Activated T-helper 2 cell treated with anti-CD3 and anti-CD28 coated beads, Interferon-gamma antibody, Interleukin-2, Interleukin-4, amounts not matched to agents 10 μg/mL and 5 μg/mL and 100 μg/mL, durations not matched to agents 14 hours and 24 hours and 36 hours (primary cell): ENCODE measurements around the gene PRR23A. TPM values are rescaled to one million over a fixed set of nuclear protein-coding genes. Genes with fewer than 3 reads are reported as not detected.
"Not testable (repeated sequence)": the region's sequence is repeated elsewhere in the genome, so short reads cannot be mapped to it uniquely, and the experiment has no call there.

Experiments
- DNase-seq: peaks from one replicate; pipeline ENCODE4 v3.0.0; 2021; ENCODE audit warnings: low spot score
- H3K27ac Mint-ChIP-seq: one replicate; pipeline ENCODE4 v1.8.0; 2021; ENCODE audit warnings: mixed read lengths
- H3K27me3 Mint-ChIP-seq: one replicate; pipeline ENCODE4 v1.8.0; 2021; ENCODE audit warnings: low read depth, mixed read lengths
- H3K36me3 Mint-ChIP-seq: one replicate; pipeline ENCODE4 v1.8.0; 2021; ENCODE audit warnings: low read depth, mixed read lengths
- H3K4me1 Mint-ChIP-seq: one replicate; pipeline ENCODE4 v1.8.0; 2021; ENCODE audit warnings: low read depth, mixed read lengths
- H3K4me3 Mint-ChIP-seq: one replicate; pipeline ENCODE4 v1.8.0; 2021; ENCODE audit warnings: low read depth, mild to moderate bottlenecking, moderate library complexity, mixed read lengths
- H3K9me3 Mint-ChIP-seq: one replicate; pipeline ENCODE4 v1.8.0; 2021; ENCODE audit warnings: mixed read lengths
- intact Hi-C: fragments of 100-400 bp; cut with micrococcal nuclease; formaldehyde crosslinking; loops from one replicate; pipeline ENCODE4 v1.15.1; 2023
- total RNA-seq: library from RNA; stranded (reverse); gene quantifications from 2 replicates; pipeline ENCODE4 v1.2.3, GENCODE V29; 2022

PRR23A gene
- not detected in 2 replicates for total RNA-seq

DNA sequence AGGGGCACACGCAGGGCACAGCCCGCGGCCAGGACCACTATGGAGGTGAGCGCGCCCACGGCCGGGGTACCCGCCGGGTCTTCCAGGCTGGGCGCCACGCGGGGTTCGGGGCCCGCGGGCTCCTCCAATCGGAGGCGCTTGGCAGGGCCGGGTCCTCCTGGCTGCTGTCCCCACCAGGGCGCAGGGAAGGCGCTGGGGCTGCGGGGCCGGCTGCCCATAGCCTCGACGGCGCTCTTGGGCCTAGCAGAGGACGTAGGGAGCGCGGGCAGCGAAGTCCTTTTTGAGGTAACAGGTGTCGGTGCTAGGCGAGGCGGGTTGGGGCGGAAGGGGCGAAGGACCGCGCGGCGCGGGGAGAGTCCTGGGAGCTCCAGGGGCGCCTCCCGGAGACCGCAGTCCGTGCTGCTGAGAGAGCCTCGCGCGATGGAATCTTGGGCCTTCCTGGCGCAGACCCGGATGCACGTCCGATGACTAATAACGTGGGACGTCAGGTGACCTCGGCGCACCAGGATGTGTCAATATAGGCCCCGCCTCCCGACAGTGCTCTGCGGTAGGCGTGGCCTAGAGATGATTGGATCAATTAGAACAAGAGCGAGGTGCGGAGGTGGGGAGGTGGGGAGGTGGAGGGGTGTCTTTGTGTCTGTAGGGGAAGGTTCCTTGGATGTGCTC, at the start of gene PRR23A:
TSS of gene PRR23A (minus strand) at position 218 of the 666 bp plus-strand sequence. CDS start at position 218, 0 bp downstream.
- intact Hi-C loops, result no loop called here
- DNase-seq, result no peak
- H3K4me1 Mint-ChIP-seq, result no peaks in the 10 kb centered on the region
- H3K27me3 Mint-ChIP-seq, result no peaks in the 10 kb centered on the region
- no peaks in the 10 kb centered on the region for H3K36me3 Mint-ChIP-seq
- H3K4me3 Mint-ChIP-seq, result no peak within 1 kb of the TSS
- H3K27ac Mint-ChIP-seq, result no peak within 1 kb of the TSS
- peaks cover 16% of the 10 kb centered on the region for H3K9me3 Mint-ChIP-seq

DNA sequence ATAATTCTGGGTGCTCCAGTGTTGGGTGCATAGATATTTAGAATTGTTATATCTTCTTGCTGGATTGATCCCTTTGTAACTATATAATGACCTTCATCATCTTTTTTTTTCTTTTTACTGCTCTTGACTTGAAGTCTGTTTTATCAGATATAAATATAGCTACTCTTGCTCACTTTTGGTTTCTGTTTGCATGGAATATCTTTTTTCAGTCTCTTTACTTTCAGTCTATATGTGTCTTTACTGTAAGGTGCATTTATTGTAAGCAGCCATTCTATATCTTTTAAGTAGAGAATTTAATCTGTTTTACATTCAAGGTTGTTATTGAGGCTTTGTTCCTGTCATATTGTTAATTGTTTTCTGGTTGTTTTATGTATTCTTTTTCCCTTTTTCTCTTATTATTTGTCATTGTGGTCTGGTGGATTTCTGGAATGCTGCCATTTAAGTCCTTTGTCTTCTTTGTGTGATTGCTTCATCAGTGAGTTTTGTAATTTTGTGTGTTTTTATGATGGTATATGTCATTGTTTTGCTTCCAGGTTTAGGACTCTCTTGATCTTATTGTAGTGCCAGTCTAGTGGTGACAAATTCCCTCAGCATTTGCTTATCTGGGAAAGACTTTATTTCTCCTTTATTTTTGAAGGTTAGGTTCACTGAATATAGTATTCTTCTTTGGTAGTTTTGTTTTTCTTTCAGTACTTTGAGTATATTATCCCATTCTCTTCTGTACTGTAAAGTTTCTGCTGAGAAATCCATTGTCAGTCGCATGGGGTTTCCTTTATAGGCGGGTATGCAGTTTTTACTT, 46.9 kb upstream of the PRR23A start:
- Mint-ChIP-seq H3K27ac (no peak overlapping the region), H3K9me3 (peaks cover 23% of the 10 kb centered on the region), H3K27me3 (no peaks in the 10 kb centered on the region), H3K4me1 (peaks cover 2% of the 10 kb centered on the region), H3K36me3 (no peaks in the 10 kb centered on the region), H3K4me3 (no peak overlapping the region)
- DNase-seq, result no peak
- intact Hi-C loops, result no loop called here

- Mint-ChIP-seq H3K27ac (no peak within 1 kb of the TSS), H3K4me1 (no peaks in the 10 kb centered on the region), H3K36me3 (no peaks in the 10 kb centered on the region), H3K9me3 (peaks cover 6% of the 10 kb centered on the region), H3K27me3 (no peaks in the 10 kb centered on the region), H3K4me3 (no peak within 1 kb of the TSS)
- no peak for DNase-seq
- intact Hi-C loops, result no loop called here
These were observed 38.5 kb upstream of the PRR23A start, which contains the start of gene PRR23C for GRCh38 chr3:139044366-139045210. Gene PRR23C, minus strand, starts transcription at chr3:139044892. Its CDS starts 272 bp downstream, at chr3:139044620.

DNA sequence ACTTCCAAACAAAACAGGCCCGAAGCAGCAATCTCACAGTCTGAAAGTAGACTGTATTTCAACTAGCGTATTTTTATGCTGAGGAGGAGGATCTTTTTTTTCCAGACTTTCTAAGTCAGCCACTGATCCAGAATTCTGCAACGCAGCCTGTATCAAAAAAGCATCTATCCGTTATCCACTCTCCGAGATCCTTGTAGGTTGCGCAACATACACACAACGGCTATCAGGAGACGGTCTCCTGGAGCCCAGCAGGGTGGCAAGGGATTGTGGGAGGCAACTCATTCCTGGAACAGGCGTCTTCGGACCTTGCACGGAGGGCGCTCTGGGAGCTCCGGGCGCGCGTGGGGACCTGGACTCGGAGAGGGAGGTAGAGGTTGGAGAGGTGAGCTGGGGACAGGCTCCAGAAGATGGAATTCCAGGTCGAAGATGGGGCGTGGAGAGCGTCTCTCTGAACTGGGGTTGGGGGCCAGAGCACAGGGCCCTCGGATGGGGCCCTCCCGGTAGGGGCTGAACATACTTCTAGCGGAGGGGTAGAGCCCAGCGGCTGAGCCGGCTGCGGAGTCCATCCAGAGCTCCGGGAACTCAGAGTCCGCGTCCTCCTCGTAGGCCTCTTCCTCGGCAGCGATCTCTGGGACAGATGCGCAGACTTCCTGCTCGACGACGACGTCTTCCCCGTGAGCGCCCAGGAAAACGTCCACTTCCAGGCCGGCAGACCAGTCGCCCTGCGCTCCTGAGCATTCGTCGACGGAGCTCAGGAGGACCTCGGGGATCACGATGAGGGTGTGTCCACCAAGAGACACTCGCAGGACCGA, 37.7 kb upstream of the PRR23A start:
- H3K27ac Mint-ChIP-seq, result no peak overlapping the region
- H3K36me3 Mint-ChIP-seq, result no peaks in the 10 kb centered on the region
- no peaks in the 10 kb centered on the region for H3K27me3 Mint-ChIP-seq
- H3K4me3 Mint-ChIP-seq, result no peak overlapping the region
- peaks cover 6% of the 10 kb centered on the region for H3K9me3 Mint-ChIP-seq
- no peaks in the 10 kb centered on the region for H3K4me1 Mint-ChIP-seq
- DNase-seq, result no peak
- intact Hi-C loops, result no loop called here

DNA sequence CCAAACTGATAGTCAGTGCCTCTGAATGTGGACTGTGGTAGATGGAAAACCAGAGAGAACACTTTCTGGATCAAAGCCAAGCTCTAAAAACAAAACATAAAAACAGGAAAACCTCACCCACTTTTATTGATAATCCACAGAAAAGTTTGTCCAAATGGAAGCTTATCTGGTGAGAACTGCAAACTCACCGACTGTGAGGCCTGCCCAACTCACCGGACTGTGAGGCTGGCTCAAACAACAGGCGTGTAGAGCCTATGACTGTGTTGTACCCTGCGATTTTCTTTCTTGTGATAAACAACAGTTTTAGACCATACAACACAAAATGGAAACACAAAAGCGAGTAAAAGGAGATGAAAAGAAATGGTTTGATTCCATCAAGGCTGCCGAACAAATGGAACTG, 31.4 kb upstream of the PRR23A start:
- Mint-ChIP-seq H3K9me3 (no peaks in the 10 kb centered on the region), H3K4me3 (no peak overlapping the region), H3K27me3 (no peaks in the 10 kb centered on the region), H3K27ac (no peak overlapping the region), H3K36me3 (no peaks in the 10 kb centered on the region), H3K4me1 (no peaks in the 10 kb centered on the region)
- intact Hi-C loops, result no loop called here
- DNase-seq, result no peak

DNA sequence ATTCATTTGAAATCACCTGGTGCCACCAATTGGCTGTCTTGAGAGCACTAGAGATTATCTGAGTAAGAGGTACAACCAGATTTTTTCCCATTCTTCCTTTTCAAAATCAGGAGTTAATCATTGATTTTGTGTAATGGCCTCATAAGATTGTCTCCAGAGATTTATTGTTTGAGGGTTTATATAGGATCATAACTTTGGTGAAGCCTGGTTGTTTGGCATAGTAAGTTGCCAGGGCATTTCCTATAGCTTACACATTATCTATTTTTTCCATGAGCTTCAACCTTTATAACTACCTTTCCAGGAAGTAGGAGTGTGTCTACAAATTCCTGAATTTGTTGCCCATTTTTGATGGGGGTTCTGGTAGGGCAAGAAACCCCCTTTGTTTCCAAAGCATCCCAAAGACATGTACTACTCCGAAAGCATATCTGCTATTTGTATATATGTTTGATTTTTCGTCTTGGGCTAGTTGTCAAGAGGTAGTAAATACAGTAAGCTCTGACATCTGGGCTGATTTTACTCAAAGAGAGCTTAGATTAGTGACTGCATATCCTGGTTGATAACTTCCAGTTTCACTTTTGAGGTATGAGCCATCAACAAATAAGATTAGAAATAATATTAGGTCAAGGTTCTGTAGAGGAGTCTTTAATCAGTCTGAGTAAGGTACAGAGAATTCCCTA, 26.4 kb upstream of the PRR23A start:
- Mint-ChIP-seq H3K27me3 (no peaks in the 10 kb centered on the region), H3K9me3 (peaks cover 7% of the 10 kb centered on the region), H3K27ac (no peak overlapping the region), H3K4me3 (no peak overlapping the region), H3K36me3 (no peaks in the 10 kb centered on the region), H3K4me1 (no peaks in the 10 kb centered on the region)
- intact Hi-C loops, result no loop called here
- no peak for DNase-seq

DNA sequence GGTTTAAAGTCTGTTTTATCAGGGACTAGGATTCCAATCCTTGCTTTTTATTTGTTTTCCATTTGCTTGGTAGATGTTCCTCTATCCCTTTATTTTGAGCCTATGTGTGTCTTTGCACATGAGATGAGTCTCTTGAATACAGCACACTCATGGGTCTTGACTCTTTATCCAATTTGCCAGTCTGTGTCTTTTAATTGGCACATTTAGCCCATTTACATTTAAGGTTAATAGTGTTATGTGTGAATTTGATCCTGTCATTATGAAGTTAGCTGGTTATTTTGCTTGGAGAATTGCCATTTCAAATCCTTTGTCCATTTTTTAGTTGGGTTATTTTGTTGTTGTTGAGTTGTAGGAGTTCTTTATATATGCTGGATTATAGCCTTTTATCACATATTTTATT, 24.5 kb upstream of the PRR23A start:
- H3K36me3 Mint-ChIP-seq, intact Hi-C loops, H3K27me3 Mint-ChIP-seq, H3K4me3 Mint-ChIP-seq, DNase-seq, H3K27ac Mint-ChIP-seq, H3K4me1 Mint-ChIP-seq, H3K9me3 Mint-ChIP-seq: not testable (repeated sequence)

DNA sequence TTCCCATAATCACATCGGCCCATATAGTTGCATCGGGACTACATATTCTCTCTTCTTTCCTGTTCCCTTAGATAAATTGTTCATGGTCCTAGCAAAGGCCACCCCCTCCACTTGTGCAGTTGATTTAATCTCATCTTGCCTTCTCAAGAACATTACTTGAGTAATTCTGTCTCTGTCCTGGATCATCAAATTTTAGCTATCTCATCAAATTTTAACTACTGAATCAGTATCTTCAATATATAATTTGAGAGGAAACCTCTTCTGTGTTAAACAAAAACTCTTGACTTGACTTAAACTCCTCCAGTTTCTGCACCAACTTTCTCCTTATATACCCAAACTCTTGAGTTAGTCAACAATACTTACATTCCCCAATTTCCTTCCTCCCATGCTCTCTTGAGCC, 18.9 kb upstream of the PRR23A start:
- intact Hi-C loops, result no loop called here
- Mint-ChIP-seq H3K9me3 (peaks cover 6% of the 10 kb centered on the region), H3K4me3 (no peak overlapping the region), H3K36me3 (no peaks in the 10 kb centered on the region), H3K4me1 (no peaks in the 10 kb centered on the region), H3K27me3 (no peaks in the 10 kb centered on the region), H3K27ac (no peak overlapping the region)
- DNase-seq, result no peak

DNA sequence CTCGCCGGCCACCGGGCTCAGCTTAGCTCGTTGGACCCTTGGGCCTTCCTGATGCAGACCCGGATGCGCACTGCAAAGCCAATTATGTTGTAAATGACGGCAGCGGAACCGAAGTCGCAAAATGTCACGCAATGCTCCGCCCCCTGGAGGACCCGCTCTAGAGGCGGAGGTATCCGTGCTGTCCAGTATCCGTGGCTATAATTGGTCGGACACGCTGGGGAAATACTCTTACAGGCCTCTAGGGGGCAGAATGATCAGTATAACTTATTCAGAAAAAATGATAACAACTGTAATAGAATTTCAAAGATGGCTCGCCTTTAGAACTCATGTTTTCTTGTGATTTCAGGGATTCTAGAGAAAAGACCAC, 14.8 kb upstream of the PRR23A start, which contains the start of gene PRR23B:
TSS of gene PRR23B (minus strand) at position 59 of the 367 bp plus-strand sequence. CDS start 265 bp downstream, outside the sequence.
- DNase-seq, result no peak
- intact Hi-C loops, result no loop called here

GRCh38 chr3:139020036-139020867, 14.2 kb upstream of the PRR23A start:
- Mint-ChIP-seq H3K4me1 (no peaks in the 10 kb centered on the region), H3K27ac (no peak overlapping the region), H3K27me3 (no peaks in the 10 kb centered on the region), H3K9me3 (peaks cover 8% of the 10 kb centered on the region), H3K36me3 (no peaks in the 10 kb centered on the region), H3K4me3 (no peak overlapping the region)
- intact Hi-C loops, result no loop called here
- no peak for DNase-seq

More for the DNA sequence above, 14.8 kb upstream of the PRR23A start, which contains the start of gene PRR23B:
- Mint-ChIP-seq H3K4me3 (no peak within 1 kb of the TSS), H3K27me3 (no peaks in the 10 kb centered on the region), H3K9me3 (peaks cover 8% of the 10 kb centered on the region), H3K4me1 (no peaks in the 10 kb centered on the region), H3K27ac (no peak within 1 kb of the TSS), H3K36me3 (no peaks in the 10 kb centered on the region)

DNA sequence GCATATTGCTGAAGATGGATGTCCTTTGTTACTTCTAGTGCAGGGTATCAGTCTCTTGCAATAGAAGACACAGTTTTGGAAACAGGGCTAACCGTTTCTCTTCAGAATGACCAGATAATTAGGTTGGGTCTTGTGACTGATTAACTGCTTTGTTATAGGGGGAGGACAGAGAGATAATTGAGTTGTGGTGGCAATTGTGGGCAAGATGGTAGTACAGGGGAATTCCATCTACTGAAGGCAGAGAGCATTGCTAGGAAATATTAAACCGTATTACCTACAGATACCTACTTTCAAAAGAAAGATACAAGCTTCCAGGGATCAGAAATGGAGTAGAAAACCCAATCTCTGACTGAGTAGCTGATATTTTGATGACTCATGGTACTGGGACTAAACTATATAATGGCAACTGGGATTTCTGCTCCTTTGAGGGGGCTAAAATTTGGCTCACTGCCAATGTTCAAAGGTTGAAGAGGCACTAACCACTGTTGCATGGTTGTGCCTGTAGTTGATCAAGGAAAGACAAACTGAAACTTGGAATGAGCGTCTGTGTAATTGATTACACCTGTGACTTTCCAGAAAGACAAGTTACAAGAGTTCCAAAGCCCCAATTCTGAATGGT, 10.5 kb upstream of the PRR23A start:
- intact Hi-C loops, result no loop called here
- H3K4me3 Mint-ChIP-seq, result no peak overlapping the region
- H3K36me3 Mint-ChIP-seq, result no peaks in the 10 kb centered on the region

More for the DNA sequence above, 10.5 kb upstream of the PRR23A start:
- Mint-ChIP-seq H3K27me3 (no peaks in the 10 kb centered on the region), H3K27ac (no peak overlapping the region), H3K4me1 (no peaks in the 10 kb centered on the region), H3K9me3 (peaks cover 21% of the 10 kb centered on the region)
- no peak for DNase-seq
